ENCODE results near the gene SLC1A1.

The SLC1A1 gene

DNA sequence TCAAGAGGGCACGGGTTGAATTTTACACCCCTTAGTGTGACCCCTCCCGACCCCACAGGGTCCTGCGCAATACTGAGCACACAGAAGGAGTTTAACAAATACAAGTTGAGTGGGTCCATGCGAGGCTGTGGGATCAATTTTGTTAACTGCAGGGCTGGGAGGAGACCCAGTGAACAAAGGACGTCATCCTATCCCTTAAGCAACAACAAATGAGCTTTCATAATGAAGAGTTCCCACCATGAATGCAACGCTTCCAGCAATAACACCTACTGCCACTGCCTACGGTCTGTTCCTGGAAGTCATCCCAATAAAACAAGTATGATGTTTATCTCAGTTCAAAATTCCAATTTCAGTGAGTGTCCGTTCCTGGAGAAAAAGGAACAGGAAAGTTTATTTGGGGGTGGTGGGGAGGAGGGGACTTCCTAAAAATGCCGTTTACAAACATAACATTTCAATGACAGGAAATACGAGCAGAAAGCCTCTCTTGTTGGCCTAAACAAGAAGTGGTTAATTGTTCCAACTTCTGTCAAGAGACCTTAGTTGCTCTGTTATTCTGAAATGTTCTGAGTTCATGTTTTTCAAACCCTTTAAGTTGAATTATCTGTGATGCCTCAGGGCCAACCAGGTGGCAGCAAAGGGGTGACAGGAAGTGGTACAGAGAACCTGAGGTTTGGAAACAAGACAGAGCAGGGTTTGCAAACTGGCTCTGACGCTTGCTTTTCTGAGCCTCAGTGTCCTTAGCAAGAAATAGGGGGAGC lies 106.1 kb downstream of the SLC1A1 start:
- TF ChIP-seq, protein P1, sequence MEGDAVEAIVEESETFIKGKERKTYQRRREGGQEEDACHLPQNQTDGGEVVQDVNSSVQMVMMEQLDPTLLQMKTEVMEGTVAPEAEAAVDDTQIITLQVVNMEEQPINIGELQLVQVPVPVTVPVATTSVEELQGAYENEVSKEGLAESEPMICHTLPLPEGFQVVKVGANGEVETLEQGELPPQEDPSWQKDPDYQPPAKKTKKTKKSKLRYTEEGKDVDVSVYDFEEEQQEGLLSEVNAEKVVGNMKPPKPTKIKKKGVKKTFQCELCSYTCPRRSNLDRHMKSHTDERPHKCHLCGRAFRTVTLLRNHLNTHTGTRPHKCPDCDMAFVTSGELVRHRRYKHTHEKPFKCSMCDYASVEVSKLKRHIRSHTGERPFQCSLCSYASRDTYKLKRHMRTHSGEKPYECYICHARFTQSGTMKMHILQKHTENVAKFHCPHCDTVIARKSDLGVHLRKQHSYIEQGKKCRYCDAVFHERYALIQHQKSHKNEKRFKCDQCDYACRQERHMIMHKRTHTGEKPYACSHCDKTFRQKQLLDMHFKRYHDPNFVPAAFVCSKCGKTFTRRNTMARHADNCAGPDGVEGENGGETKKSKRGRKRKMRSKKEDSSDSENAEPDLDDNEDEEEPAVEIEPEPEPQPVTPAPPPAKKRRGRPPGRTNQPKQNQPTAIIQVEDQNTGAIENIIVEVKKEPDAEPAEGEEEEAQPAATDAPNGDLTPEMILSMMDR (IDR thresholded peaks at IDR 0.05; ENCODE audit: low read length) = 0 out of 2 replicates have a peak, but pooled peaks have one; percentile 14
- no peak for TF ChIP-seq EZH2 (IDR thresholded peaks at IDR 0.05; ENCODE audit: borderline replicate concordance, low read length)
- Histone ChIP-seq H3K79me2 (ENCODE audit: insufficient read depth, low read length) (no peaks in the 10 kb centered on the region), H3K27ac (ENCODE audit: low read depth, low read length, poor library complexity, severe bottlenecking) (no peak overlapping the region), H3F3A (ENCODE audit: insufficient read depth, low read length) (no peaks in the 10 kb centered on the region), H3K9me3 (ENCODE audit: low read length) (no peaks in the 10 kb centered on the region), H4K20me1 (ENCODE audit: insufficient read depth, low read length) (no peaks in the 10 kb centered on the region), H3K4me1 (ENCODE audit: insufficient read depth, low read length, severe bottlenecking) (peaks cover 11% of the 10 kb centered on the region), H2AFZ (ENCODE audit: low read length) (no peak overlapping the region), H3K9me2 (ENCODE audit: low read depth, low read length) (no peaks in the 10 kb centered on the region), H3K36me3 (ENCODE audit: insufficient read depth, low read length) (peaks cover 9% of the 10 kb centered on the region; the same call in 1 of the 2 replicates), H3K9ac (ENCODE audit: low read length) (no peak overlapping the region), H3K4me3 (ENCODE audit: low read depth, low read length, poor library complexity, severe bottlenecking) (no peak overlapping the region), H3K4me2 (ENCODE audit: low read length) (peak overlapping the region; percentile 6; the same call in 1 of the 2 replicates), H3K27me3 (ENCODE audit: insufficient read depth, low read length) (no peaks in the 10 kb centered on the region)

DNA sequence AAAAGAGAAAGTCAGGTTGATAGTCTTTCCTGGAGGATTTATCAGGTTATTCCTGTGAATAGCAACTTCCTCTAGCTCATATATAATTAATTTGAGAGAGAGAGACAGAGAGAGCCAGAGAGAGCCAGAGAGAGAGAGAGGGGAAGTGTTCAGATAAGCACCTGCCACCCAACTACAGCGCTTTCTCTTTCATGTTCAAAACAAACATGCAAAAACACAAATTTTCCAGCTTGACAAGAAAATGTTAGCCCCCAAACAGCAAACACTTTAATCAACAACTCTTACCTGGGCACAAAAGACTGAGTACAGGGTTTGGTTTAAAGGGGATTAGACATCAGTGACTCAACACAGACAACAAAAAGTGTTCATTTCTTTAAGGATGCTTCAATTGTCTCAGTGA lies 110.1 kb downstream of the SLC1A1 start:
- Histone ChIP-seq H3K27me3 (ENCODE audit: insufficient read depth, low read length) (no peaks in the 10 kb centered on the region), H3K27ac (ENCODE audit: low read depth, low read length, poor library complexity, severe bottlenecking) (no peak overlapping the region), H2AFZ (ENCODE audit: low read length) (no peak overlapping the region), H3K9me2 (ENCODE audit: low read depth, low read length) (no peaks in the 10 kb centered on the region), H3K9ac (ENCODE audit: low read length) (no peak overlapping the region), H3F3A (ENCODE audit: insufficient read depth, low read length) (no peaks in the 10 kb centered on the region), H3K36me3 (ENCODE audit: insufficient read depth, low read length) (peaks cover 9% of the 10 kb centered on the region; the same call in 1 of the 2 replicates), H3K4me2 (ENCODE audit: low read length) (no peak overlapping the region), H3K9me3 (ENCODE audit: low read length) (no peaks in the 10 kb centered on the region), H4K20me1 (ENCODE audit: insufficient read depth, low read length) (no peaks in the 10 kb centered on the region), H3K4me1 (ENCODE audit: insufficient read depth, low read length, severe bottlenecking) (peaks cover 18% of the 10 kb centered on the region), H3K4me3 (ENCODE audit: low read depth, low read length, poor library complexity, severe bottlenecking) (no peak overlapping the region), H3K79me2 (ENCODE audit: insufficient read depth, low read length) (no peaks in the 10 kb centered on the region)
- TF ChIP-seq, protein P1 (IDR thresholded peaks at IDR 0.05; ENCODE audit: low read length) = no peak
- TF ChIP-seq EZH2 (IDR thresholded peaks at IDR 0.05; ENCODE audit: borderline replicate concordance, low read length) = no peak

DNA sequence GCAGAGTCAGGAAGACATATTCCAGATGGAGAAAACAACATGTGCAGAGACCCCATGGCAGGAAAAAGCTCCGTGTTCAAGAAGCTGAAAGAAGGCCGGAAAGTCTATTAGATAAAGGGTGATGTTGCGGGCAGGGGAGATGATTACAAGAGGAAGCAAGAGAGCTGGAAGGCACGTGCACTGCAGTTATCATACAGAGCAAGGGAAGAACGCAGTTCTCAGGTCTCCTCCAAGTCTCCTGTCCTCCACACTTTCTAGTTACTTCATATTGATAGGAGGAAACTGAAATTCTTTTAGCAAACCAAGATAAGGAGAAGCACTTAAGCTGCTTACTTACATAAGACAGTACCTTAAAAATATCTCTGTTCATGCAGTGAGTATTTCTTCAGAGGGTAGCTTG lies 113.6 kb downstream of the SLC1A1 start:
- Histone ChIP-seq H3K4me3 (ENCODE audit: low read depth, low read length, poor library complexity, severe bottlenecking) (no peak overlapping the region), H3K27me3 (ENCODE audit: insufficient read depth, low read length) (no peaks in the 10 kb centered on the region), H3K9ac (ENCODE audit: low read length) (no peak overlapping the region), H3K27ac (ENCODE audit: low read depth, low read length, poor library complexity, severe bottlenecking) (no peak overlapping the region), H4K20me1 (ENCODE audit: insufficient read depth, low read length) (no peaks in the 10 kb centered on the region), H3K9me3 (ENCODE audit: low read length) (no peaks in the 10 kb centered on the region), H3K79me2 (ENCODE audit: insufficient read depth, low read length) (no peaks in the 10 kb centered on the region), H3K4me1 (ENCODE audit: insufficient read depth, low read length, severe bottlenecking) (peaks cover 12% of the 10 kb centered on the region), H3K36me3 (ENCODE audit: insufficient read depth, low read length) (peaks cover 7% of the 10 kb centered on the region; the same call in 1 of the 2 replicates), H2AFZ (ENCODE audit: low read length) (no peak overlapping the region), H3F3A (ENCODE audit: insufficient read depth, low read length) (no peaks in the 10 kb centered on the region), H3K4me2 (ENCODE audit: low read length) (no peak overlapping the region), H3K9me2 (ENCODE audit: low read depth, low read length) (no peaks in the 10 kb centered on the region)
- TF ChIP-seq EZH2 (IDR thresholded peaks at IDR 0.05; ENCODE audit: borderline replicate concordance, low read length) = no peak
- TF ChIP-seq, protein P1 (IDR thresholded peaks at IDR 0.05; ENCODE audit: low read length) = no peak

Measured in OCI-LY1 (cell line).